HG03469 (cell line): ENCODE measurements around the gene BTD.

Source experiments
- ATAC-seq: cut with Tn5 transposase; IDR thresholded peaks from one replicate; pipeline ENCODE4 v1.9.1; 2021; ENCODE audit warnings: mild to moderate bottlenecking, moderate library complexity, moderate number of reproducible peaks; ENCODE audit not compliant: unreplicated experiment

Gene BTD

GRCh38 chr3:15634671-15635070 lies 33.1 kb downstream of the BTD start:
- ATAC-seq: no peak

DNA sequence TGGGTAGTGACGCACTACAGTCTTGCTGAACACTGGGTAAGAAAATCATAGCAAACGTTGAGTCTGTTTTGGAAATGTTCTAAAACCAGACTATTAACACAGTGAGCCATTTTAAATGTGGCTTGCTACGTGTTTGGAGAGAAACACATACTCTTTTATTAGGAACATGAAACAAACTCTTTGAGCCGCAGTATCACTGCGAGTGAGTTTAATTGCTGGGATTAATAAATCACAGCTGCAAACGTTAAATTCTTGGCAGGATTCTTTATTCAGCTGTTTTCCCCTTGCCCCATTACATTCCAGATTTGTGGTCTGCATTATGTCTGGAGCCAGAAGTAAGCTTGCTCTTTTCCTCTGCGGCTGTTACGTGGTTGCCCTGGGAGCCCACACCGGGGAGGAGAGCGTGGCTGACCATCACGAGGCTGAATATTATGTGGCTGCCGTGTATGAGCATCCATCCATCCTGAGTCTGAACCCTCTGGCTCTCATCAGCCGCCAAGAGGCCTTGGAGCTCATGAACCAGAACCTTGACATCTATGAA lies 33.6 kb downstream of the BTD start:
- ATAC-seq: no peak

DNA sequence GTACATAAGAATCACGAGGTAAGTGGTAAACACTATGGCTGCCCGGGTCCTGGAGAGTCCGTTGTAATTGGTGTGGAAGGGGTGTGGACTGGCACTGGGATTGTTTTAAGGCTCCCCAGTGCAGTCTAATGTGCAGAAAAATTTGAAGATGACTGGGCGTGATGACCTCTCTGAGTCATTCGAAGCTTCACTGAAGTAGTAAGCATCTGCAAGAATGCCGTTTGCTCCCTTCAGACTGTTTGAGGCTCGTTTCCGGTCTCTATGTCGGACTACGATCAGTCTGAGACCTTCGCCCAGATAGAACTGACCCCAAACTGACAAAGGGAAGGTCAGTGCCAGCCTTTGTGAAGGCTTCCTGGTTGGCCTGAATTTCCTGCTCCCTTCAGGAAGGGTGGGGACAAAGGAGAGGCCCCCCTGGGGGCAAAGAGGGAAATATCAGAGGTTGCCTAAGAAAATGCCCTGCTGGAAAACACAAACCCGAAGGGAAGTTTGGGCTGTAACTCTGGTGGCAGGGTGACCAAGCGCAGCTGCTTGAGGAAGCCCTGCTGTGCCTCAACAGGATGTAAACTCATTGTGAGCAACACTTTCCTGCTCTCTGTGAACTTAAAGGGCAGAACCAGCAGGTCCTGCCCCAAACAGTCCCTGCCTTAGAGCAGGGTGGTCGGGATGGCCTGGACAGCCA lies 34.6 kb downstream of the BTD start:
- no peak for ATAC-seq

- ATAC-seq: no peak
Measured at GRCh38 chr3:15637131-15637951, 35.8 kb downstream of the BTD start.

DNA sequence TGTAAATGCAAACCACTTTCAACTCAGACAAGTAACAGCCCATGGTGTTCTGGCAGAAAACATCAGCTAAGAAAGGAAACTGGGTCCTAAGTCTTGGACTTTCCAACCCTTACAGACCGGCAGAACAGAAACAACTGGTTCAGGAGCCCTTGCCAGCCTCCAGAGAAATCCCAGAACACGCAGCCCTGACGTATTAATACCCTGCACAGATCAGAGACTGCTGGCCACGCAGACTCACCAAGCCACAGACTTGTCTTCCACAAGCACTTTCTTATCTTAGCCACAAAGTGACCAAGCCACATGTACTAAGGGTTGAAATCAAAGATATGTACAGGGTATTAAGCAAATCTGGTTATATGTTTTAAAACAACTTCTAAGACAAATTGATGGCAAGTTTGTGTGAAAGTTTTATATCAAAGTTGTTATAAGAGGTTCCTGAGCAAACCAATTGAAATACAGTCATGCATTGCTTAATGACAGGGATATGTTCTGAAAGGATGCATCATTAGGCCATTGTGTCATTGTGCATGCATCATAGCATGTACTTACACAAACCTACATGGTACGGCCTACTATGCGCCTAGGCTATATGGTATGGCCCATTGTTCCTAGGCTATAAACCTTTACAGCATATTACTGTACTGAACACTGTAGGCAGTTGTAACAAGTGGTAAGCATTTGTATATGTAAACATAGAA lies 36.8 kb downstream of the BTD start:
- ATAC-seq: no peak

DNA sequence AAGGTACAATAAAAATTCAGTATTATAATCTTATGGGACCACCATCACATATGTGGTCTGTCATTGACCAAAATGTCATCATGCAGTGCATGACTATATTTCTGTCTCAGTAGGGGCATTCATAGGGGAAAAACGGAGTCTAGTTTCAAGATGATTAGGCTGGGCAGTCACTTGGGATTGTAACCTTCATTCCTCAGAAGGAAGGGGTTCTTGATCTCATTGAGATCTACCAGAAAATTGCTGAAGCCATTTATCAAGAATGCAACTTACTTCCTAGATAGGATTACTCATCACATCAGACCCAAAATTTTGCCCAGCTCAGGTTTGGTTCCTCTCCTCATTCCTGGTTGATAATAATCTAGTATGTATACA lies 37.3 kb downstream of the BTD start:
- ATAC-seq: no peak

- ATAC-seq: no peak
Measured at GRCh38 chr3:15645246-15645645, 43.7 kb downstream of the BTD start.

- no peak for ATAC-seq
Measured at GRCh38 chr3:15645740-15646501, 44.4 kb downstream of the BTD start.

DNA sequence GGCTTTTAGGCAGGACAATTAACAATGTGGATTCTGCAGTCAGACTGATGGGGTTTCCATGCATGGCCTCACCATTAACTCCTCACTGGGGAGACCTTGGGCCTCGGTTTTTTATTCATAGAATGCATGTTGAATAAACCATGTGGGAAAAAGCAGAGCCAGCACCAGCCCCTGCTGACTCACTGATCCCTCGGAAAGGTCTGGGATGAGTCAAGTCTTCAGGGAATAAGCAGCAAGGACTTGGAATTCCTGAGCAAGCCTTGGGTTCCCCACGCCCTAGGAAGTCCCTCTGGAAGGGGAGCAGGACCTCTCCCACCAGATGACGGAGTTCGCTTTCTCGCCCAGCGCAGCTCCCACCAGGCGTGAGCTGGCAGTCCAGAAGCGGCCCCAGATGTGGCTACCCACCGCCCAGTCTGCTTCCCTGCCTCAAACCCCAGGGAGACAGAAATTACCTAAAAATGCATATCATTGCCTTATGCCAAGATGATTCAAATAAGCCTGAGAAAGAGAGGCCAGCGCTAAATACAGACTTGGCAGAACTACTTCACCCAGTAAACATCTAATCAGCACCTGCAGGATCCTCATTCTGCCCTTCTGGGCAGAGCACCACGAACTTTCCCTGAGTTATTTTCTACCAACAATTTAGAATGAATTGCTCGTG lies 45.4 kb downstream of the BTD start:
- no peak for ATAC-seq

DNA sequence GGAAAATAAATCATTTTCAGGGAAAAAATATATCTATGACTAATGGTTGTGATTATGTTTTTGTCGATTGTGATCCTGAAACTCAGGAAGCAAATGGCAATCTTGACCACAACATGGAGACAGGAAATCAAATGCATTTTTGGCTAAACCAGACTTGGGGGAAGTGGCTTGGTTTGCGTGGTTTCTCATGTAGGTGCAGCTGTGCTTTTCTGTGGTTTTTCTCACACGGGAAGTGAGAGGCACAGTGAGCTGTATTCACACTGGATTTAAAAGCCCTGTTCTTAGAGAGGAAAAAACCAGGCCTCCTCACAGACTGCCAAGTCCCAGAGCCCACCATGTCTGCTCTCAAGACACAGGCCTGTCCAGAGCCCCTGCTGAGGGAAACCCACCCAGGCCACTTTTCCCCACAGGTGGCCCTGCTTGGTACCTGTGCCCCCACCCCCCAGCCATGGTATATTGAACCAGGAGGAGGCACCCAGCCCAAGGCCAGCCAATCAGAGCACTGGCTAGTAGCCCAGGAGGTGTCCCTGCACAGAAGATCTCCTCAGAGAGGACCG lies 46.1 kb downstream of the BTD start:
- ATAC-seq: peak; percentile 90

GRCh38 chr3:15649341-15649740 lies 47.8 kb downstream of the BTD start:
- ATAC-seq: no peak

- no peak for ATAC-seq
Measured at GRCh38 chr3:15649858-15650257, 48.3 kb downstream of the BTD start.

DNA sequence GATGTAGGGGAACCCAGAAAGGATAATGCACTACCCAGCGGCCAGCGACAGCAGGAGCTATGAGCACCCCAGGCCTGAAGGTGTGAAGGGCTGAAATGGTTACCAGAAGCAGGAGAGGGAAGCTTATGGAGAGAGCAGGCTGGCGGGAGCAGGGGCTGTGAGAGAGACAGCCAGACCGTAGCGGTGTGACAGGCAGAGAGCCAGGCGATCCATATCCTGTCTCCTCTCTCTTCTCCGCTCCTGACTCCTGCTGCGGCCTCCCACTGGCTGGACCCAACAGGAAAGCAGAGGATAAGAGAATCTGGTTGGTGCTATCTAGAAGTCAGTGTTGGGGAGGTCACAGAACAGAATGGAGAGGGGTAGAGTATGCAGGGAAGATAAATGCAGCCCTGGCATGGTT lies 49.9 kb downstream of the BTD start:
- no peak for ATAC-seq

DNA sequence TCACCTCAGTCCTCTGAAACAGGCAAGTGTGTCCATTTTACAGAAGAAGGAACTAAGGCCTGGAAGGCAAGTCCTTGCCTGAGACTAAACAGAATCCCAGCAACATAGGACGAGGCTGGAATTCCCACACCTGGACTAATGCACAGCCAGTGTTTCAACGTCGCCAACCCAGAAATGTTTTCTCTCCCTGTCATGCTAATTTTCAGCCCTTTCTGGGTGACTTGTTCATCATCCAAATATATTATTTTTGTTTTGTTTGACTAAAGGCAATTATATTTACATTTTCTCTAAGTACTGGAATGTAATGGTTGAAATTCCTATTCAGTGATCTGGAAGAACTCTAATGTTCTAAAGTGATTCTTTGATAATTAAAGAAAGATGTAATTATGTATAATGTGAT lies 51.8 kb downstream of the BTD start:
- no peak for ATAC-seq

DNA sequence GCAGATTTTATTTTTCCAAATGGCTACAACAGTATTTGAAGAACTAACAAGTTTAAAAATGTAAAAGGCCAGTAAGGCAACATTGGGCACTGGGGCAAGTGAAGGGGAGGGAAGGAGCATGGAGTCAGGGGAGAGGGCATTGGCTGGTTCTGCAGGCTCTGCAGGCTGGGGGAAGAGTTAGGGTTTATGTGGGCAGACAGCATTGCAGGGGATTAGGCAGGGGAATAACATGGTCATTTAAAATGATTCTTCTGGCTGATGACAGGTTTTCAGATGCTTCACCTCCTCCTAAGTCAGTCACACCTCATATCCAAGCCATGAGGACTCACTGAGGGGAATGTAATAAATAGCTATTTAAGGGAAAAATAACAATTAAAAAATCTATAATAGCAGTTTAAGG lies 52.6 kb downstream of the BTD start:
- ATAC-seq: no peak

GRCh38 chr3:15654891-15655290 lies 53.3 kb downstream of the BTD start:
- no peak for ATAC-seq

- ATAC-seq: no peak
Measured at GRCh38 chr3:15656342-15656741, 54.8 kb downstream of the BTD start.

DNA sequence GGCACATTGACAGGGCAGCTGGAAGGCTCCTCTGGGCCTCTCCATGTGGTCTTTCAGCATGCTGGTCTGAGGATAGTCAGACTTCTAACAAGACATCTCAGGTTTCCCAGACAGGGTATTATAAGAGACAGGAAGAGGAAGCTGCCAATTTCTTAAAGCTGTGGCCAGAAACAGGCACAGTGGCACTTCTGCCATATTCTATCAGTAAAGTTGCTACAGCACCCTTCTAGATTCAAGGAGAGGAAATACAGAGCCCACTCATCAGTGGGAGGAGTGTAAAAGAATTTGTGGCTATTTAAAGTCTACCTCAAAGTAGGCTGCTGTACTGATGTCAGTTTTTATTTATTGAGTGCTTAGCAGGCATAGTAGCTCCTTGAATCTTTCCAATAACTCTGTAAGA lies 55.5 kb downstream of the BTD start:
- no peak for ATAC-seq

- no peak for ATAC-seq
Measured at GRCh38 chr3:15659254-15659975, 57.9 kb downstream of the BTD start.
